Loucy (cell line): ENCODE measurements around the gene ANKRD63.

Source experiments
- EZH2phosphoT487 ChIP-seq: fragments of 200-600 bp; IDR thresholded peaks from 2 replicates; pipeline ENCODE4 v1.6.1; 2018; ENCODE audit warnings: antibody characterized with exemption, mild to moderate bottlenecking, moderate library complexity, borderline replicate concordance
- TF ChIP-seq, protein P1 (sequence below): fragments of 200-600 bp; sonication (generic); conservative IDR thresholded peaks from 2 replicates; pipeline ENCODE4 v1.5.1; 2014; ENCODE audit warnings: mild to moderate bottlenecking, antibody characterized with exemption, low read length

DNA sequence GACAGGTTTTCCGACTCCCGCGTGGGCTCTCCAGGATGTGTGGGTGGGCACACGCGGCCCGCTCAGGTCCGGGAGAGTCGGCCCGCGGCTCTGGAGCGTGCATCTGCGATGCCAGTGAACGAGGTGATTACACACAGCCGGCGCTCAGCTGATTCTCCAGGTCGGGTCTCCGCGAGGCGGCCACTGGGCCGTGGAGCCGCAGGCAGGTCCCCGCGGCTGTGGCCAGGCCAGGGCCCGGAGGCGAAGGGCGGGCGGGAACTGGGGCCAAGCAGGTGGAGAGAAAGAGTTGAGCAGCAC is 30.8 kb downstream of the ANKRD63 start:
- TF ChIP-seq, protein P1, sequence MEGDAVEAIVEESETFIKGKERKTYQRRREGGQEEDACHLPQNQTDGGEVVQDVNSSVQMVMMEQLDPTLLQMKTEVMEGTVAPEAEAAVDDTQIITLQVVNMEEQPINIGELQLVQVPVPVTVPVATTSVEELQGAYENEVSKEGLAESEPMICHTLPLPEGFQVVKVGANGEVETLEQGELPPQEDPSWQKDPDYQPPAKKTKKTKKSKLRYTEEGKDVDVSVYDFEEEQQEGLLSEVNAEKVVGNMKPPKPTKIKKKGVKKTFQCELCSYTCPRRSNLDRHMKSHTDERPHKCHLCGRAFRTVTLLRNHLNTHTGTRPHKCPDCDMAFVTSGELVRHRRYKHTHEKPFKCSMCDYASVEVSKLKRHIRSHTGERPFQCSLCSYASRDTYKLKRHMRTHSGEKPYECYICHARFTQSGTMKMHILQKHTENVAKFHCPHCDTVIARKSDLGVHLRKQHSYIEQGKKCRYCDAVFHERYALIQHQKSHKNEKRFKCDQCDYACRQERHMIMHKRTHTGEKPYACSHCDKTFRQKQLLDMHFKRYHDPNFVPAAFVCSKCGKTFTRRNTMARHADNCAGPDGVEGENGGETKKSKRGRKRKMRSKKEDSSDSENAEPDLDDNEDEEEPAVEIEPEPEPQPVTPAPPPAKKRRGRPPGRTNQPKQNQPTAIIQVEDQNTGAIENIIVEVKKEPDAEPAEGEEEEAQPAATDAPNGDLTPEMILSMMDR: no peak
- no peak for TF ChIP-seq EZH2phosphoT487
